Hepatocyte (in vitro differentiated cells): ENCODE results near the gene NOS3. TPM values are rescaled to one million over a fixed set of nuclear protein-coding genes. Genes with fewer than 3 reads are reported as not detected.

ENCODE experiments used
- DNase-seq: peaks from one replicate; pipeline ENCODE4 v3.0.0-alpha.2; 2016; ENCODE audit warnings: low spot score
- H2AFZ ChIP-seq: fragments of 200-600 bp; sonication (generic); 2 replicates; pipeline ENCODE4 v1.6.0; 2016; ENCODE audit warnings: antibody characterized with exemption, mild to moderate bottlenecking
- H3K27ac ChIP-seq: fragments of 200-600 bp; sonication (generic); 2 replicates; pipeline ENCODE4 v1.5.1; 2016; ENCODE audit warnings: mild to moderate bottlenecking
- H3K27me3 ChIP-seq: fragments of 200-600 bp; sonication (generic); 2 replicates; pipeline ENCODE4 v1.6.1; 2016
- H3K36me3 ChIP-seq: fragments of 200-600 bp; sonication (generic); replicated peaks from 2 replicates; pipeline ENCODE4 v1.5.1; 2016; ENCODE audit warnings: low read depth; ENCODE audit not compliant: insufficient read depth
- H3K4me1 ChIP-seq: fragments of 200-600 bp; sonication (generic); 2 replicates; pipeline ENCODE4 v1.5.1; 2016; ENCODE audit warnings: mild to moderate bottlenecking, moderate library complexity; ENCODE audit not compliant: insufficient read depth
- H3K4me2 ChIP-seq: fragments of 200-600 bp; sonication (generic); 2 replicates; pipeline ENCODE4 v1.6.0; 2016
- H3K4me3 ChIP-seq: fragments of 200-600 bp; sonication (generic); 2 replicates; pipeline ENCODE4 v1.5.1; 2016; ENCODE audit warnings: mild to moderate bottlenecking
- H3K79me2 ChIP-seq: fragments of 200-600 bp; sonication (generic); 2 replicates; pipeline ENCODE4 v1.6.0; 2017; ENCODE audit warnings: mild to moderate bottlenecking
- H3K9me2 ChIP-seq: fragments of 200-600 bp; sonication (generic); replicated peaks from 2 replicates; pipeline ENCODE4 v1.6.0; 2017; ENCODE audit warnings: mild to moderate bottlenecking; ENCODE audit not compliant: insufficient read depth
- H3K9me3 ChIP-seq: fragments of 200-600 bp; sonication (generic); 2 replicates; pipeline ENCODE4 v1.5.1; 2016; ENCODE audit warnings: low read depth, mild to moderate bottlenecking
- H4K20me1 ChIP-seq: fragments of 200-600 bp; sonication (generic); 2 replicates; pipeline ENCODE4 v1.6.0; 2016; ENCODE audit warnings: mild to moderate bottlenecking; ENCODE audit not compliant: insufficient read depth, poor library complexity, severe bottlenecking
- EZH2 ChIP-seq: fragments of 200-600 bp; sonication (generic); IDR thresholded peaks from 2 replicates; pipeline ENCODE4 v1.6.1; 2016; ENCODE audit warnings: antibody characterized with exemption, mild to moderate bottlenecking, borderline replicate concordance
- EZH2phosphoT487 ChIP-seq: fragments of 200-600 bp; sonication (generic); IDR thresholded peaks from one replicate; pipeline ENCODE4 v1.6.1; 2018; ENCODE audit warnings: antibody characterized with exemption, mild to moderate bottlenecking, low read depth, moderate library complexity; ENCODE audit not compliant: unreplicated experiment, severe bottlenecking
- WGBS: methylation state at CpG from one replicate; pipeline ENCODE4 v1.1.6; 2016; ENCODE audit warnings: low lambda C conversion rate; ENCODE audit errors: missing lambda C conversion rate; 5-methylcytosine and 5-hydroxymethylcytosine counted together
- polyA plus RNA-seq: library from polyadenylated mRNA; unstranded; fragments of >200 nt; fragmentation: Nextera tagmentation; extraction: Ambion mirVana; gene quantifications from 2 replicates; pipeline ENCODE4 v1.2.1, GENCODE V29; 2016
- total RNA-seq: library from RNA; depleted of rRNA; stranded (reverse); fragments of >200 nt; gene quantifications from 2 replicates; pipeline ENCODE4 v1.2.3, GENCODE V29; 2014
- TF ChIP-seq, protein P1 (sequence below): fragments of 200-600 bp; sonication (generic); IDR thresholded peaks from 2 replicates; pipeline ENCODE4 v1.5.1; 2016; ENCODE audit warnings: antibody characterized with exemption, mild to moderate bottlenecking; ENCODE audit not compliant: poor library complexity

The NOS3 gene
- total and polyA plus RNA-seq, 2 experiments from 2014 or later = 9.8 to 17.4 TPM

DNA sequence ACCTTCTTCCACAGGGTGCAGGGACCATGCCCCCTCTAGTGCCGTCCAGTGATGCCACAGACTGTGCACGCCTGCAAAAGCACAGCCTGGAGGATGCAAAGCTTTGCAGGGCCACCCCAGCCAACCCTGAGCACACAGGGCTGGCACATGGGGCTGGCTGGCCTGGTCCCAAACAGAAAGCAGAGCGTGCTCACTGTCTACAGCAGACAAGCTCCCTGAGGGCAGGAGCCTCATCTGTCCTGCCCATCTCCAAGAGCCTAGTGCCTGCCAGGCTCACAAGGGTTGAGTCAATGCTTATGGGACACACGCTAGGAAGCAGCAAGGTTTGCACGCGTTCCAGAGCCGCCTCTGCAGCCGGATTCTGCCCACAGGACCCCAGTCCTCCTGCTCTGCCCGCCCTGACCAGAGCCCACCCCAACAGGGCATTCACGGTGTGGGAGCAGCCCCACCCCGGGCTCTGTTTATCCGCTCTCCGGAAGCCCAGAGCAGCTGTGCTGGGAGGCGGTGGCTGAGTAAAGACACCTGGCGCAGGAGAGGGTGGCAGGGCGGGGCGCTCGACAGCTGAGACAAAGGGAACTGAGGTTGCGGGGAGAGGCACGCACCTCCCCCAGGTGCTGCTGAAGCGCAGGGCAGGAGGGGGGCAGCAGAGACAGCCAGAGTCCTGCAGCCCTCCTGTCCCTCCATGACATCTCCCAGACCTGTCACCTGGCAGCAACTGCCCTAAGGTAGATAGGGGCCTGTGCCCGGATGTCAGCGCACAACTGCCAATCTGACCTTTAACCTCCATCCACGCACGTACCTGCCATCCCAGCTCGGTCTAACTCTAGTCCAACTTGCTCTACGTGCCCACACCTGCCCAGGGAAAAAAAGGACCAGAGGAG, 17.0 kb upstream of the NOS3 start:
- H3K4me1 ChIP-seq = peaks cover 70% of the 10 kb centered on the region
- H4K20me1 ChIP-seq = no peaks in the 10 kb centered on the region
- no peaks in the 10 kb centered on the region for H3K36me3 ChIP-seq
- WGBS = 43% methylated on average over 27 of the region's 27 CpGs
- no peak overlapping the region for H2AFZ ChIP-seq
- peak overlapping the region; percentile 95 for H3K4me2 ChIP-seq
- H3K9me3 ChIP-seq = no peaks in the 10 kb centered on the region
- H3K79me2 ChIP-seq = no peaks in the 10 kb centered on the region
- no peak overlapping the region for H3K27ac ChIP-seq
- no peak for DNase-seq
- H3K27me3 ChIP-seq = peaks cover 9% of the 10 kb centered on the region
- H3K4me3 ChIP-seq = no peak overlapping the region
- TF ChIP-seq EZH2 (no peak), EZH2phosphoT487 (no peak)
- TF ChIP-seq, protein P1, sequence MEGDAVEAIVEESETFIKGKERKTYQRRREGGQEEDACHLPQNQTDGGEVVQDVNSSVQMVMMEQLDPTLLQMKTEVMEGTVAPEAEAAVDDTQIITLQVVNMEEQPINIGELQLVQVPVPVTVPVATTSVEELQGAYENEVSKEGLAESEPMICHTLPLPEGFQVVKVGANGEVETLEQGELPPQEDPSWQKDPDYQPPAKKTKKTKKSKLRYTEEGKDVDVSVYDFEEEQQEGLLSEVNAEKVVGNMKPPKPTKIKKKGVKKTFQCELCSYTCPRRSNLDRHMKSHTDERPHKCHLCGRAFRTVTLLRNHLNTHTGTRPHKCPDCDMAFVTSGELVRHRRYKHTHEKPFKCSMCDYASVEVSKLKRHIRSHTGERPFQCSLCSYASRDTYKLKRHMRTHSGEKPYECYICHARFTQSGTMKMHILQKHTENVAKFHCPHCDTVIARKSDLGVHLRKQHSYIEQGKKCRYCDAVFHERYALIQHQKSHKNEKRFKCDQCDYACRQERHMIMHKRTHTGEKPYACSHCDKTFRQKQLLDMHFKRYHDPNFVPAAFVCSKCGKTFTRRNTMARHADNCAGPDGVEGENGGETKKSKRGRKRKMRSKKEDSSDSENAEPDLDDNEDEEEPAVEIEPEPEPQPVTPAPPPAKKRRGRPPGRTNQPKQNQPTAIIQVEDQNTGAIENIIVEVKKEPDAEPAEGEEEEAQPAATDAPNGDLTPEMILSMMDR = no peak
- no peaks in the 10 kb centered on the region for H3K9me2 ChIP-seq

- H3K9me3 ChIP-seq = no peaks in the 10 kb centered on the region
- H2AFZ ChIP-seq = no peak overlapping the region
- H3K4me1 ChIP-seq = peaks cover 72% of the 10 kb centered on the region
- H3K4me2 ChIP-seq = peak overlapping the region; percentile 95
- H3K36me3 ChIP-seq = no peaks in the 10 kb centered on the region
- no peak overlapping the region for H3K27ac ChIP-seq
- H4K20me1 ChIP-seq = no peaks in the 10 kb centered on the region
- H3K79me2 ChIP-seq = no peaks in the 10 kb centered on the region
- no peaks in the 10 kb centered on the region for H3K9me2 ChIP-seq
- peak; percentile 72 for DNase-seq
- peaks cover 9% of the 10 kb centered on the region for H3K27me3 ChIP-seq
- peak overlapping the region; percentile 45 for H3K4me3 ChIP-seq
- WGBS = 2% methylated on average over 64 of the region's 89 CpGs
- TF ChIP-seq EZH2 = no peak
- TF ChIP-seq EZH2phosphoT487 = no peak
- TF ChIP-seq, protein P1 = peak; percentile 33
These were observed 16.1 kb upstream of the NOS3 start for GRCh38 chr7:150974468-150975391.

DNA sequence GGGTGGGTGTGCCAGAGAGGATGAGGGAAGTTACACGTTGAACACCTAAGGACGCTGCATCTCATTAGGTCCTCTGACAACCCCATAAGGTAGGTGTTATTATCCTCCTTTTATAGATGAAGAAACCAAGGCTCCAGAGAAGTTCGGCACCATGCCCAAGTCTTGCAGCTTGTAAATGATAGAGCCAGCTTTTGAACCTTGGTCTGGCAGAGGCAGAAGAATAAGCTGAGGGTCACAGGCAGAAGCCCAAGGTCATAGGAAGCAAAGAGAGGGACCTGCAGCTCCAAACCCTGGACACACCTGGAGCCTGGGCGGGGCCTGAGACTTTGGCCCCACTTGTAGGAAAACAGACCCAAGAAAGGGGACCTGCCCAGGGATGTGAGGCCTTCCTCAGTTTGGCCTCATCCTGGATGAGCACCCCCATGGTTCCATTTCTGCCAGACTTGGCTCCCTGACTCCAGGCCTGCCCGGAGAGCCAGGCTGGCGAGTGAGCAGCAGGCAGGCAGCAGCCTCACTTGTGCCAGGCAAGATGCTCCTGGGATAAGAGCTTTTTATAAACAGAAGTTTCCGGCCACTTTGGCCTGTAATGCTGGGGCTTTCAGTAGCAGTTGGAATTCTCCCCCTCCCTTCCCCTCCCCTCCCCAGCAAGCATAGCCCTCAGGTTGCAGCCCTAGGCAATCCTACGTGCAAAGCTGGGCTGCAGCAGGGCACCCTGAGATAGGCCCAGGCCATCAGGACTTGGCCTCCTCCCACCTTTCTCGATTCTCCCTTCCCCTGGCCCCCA, 15.1 kb upstream of the NOS3 start:
- Histone ChIP-seq H3K36me3 (no peaks in the 10 kb centered on the region), H3K9me2 (no peaks in the 10 kb centered on the region), H3K79me2 (no peaks in the 10 kb centered on the region), H3K4me1 (peaks cover 64% of the 10 kb centered on the region), H2AFZ (no peak overlapping the region), H3K27me3 (peaks cover 15% of the 10 kb centered on the region), H3K4me2 (peak overlapping the region; percentile 95), H3K27ac (no peak overlapping the region), H3K4me3 (no peak overlapping the region), H3K9me3 (no peaks in the 10 kb centered on the region), H4K20me1 (no peaks in the 10 kb centered on the region)
- WGBS = 69% methylated on average over 9 of the region's 9 CpGs
- TF ChIP-seq, protein P1 = no peak
- TF ChIP-seq EZH2 (no peak), EZH2phosphoT487 (no peak)
- no peak for DNase-seq
